Central memory CD4-positive, alpha-beta T cell (primary cell): Measurements from ENCODE around the gene AGGF1.
A peak's percentile ranks its signal among the peaks of the same experiment; 100 is the strongest.
"Not testable (repeated sequence)": the region's sequence is repeated elsewhere in the genome, so short reads cannot be mapped to it uniquely, and the experiment has no call there.

Experiments used
- DNase-seq: peaks from one replicate; pipeline ENCODE4 v3.0.0; 2022

Gene AGGF1

DNA sequence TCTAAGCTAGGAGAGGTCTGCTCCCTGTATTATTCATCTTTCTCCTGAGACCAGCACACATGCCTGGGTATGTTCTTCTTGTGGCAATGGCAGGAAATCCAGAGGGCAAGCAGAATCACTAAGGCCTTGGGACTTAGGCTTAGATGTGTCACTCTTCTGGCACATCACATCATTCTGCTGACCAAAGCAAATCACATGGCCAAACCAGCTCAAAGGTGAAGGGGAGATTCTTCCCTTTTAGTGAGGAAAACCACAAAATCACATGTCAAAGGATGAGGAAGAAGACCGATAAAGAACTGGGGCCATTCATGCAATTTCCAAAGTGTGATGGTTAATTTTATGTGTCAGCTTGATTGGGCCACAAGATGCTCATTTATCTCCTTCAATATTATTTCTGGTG is 5.7 kb upstream of the AGGF1 start:
- DNase-seq = no peak

DNA sequence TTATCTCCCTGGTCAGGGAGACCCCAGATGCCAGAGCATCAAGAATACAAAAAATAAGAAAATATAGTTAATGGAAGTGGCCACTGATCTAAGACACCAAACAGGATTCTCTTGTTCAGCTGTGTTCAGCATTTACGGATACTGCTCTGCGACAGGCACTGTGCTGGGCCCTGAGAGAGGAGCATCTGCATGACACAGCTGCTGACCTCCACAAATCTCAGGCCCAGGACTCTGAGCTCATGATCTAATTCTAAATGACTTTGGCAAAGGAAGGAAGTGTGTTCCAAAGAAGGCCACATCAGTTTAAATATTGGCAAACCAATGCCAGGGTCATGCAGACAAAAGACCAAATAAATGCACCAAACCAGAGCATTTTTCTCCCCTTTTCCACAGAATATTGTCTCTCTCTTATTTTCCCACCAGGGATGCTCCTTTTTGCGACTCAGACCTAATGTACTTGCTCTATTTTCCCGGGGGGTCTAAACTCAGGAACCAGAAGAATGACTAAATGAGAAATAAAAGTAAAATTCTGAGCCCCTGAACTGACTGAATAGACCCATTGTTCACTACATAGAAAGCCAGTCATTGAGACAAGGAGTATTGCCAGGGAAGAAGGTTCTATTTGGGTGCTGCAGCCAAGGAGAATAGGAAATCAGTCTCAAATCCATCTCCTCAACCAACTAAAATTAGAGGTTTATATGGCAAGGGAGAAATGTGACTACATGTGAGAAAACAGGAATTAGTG is 1.4 kb upstream of the AGGF1 start:
- DNase-seq = no peak

DNA sequence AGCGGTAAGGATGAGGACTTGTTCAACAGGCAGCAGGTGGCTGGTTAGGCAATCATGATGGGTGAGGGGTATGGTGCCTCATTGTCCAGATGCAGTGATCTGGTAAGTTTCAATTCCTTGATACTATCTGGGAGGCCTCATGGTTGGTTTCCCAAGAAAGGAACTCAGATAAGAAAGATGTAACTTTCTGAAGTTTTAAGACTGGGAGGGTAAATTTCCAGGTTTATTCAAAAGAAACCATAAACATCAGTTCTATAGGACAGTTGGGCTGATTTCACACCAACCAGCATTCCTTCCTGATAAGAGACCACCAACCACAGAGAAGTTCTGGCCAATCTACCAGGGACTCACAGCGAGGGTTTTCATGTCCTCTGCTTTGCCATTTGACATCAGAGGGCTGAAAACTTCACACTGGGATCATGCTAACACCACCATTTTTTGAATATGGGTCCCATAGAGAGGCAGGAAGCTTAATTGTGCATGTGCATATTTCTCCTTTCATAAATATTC is 773 bp upstream of the AGGF1 start:
- DNase-seq = no peak

DNA sequence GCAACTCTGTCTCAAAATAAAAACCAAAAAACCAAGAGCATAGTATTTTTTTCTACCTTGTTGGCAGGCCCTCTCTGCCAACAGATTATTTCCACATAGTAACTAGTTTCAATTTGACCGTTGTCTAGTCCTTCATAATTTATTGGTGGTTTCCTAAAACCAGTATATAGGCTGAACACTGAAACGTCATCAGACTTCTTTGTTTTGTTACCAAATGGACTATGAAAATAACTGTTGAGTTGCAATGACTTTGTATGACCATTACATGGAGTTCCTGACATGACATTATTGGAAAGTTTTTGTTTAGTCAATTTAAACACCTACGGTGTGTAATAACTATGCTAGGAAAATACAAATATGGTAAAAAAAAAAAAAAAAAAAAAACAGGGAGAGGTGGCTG is 1.7 kb downstream of the AGGF1 start:
- no peak for DNase-seq

DNA sequence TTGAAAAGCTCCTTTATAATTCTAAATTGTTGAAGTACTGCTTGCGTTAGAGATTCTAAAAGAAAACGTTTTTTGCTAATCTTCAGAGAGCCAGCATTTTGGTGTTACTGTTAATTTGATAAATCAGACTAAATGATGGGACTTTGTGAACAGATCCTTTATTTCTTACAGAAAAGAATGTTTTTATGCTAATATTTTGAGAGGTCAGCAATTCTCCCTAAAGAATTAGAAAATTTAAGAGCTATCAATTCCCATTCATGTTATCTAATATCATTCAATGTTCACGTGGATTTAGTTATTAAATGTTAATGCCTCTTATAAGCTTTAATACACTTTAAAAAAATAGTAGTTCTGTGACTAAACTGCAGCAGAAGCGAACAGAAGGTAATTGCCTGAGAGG is 2.4 kb downstream of the AGGF1 start:
- DNase-seq = no peak

DNA sequence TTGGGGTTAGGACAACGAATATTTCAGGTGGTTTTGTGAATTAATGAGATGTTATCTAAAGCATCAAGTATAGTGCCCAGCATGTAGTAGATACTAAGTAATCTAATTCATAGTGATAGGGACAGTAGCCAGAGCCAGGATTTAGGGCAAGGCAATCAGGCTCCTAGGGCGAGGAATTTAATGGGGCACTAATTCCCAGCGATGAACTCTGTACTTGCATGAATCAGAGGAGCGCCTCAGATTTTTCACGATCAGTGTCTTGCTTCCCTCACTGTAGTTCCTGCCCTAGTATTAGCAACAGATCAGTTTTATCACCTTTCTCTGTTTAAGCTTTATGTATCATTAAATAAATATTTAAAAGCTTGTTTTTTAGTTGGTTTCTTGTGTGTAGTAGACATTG is 3.1 kb downstream of the AGGF1 start:
- DNase-seq = no peak

DNA sequence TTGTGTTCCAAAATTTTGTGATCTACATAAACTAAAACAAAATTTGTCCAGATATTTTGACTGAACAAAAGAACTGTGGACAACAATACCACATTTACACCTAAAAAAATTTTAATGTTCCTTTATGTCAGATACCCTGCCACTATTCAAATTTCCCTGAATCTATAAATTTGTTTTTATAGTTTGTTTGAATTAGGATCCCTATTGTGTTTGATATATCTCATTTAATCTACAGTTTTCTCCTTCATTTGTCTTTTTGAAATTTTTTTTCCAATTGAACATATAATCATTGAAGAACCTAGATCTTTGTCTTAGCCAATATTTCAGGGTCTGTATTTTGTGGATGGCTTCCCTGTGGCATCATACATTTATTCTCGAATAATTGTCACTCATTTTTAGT is 5.7 kb downstream of the AGGF1 start:
- DNase-seq = no peak

DNA sequence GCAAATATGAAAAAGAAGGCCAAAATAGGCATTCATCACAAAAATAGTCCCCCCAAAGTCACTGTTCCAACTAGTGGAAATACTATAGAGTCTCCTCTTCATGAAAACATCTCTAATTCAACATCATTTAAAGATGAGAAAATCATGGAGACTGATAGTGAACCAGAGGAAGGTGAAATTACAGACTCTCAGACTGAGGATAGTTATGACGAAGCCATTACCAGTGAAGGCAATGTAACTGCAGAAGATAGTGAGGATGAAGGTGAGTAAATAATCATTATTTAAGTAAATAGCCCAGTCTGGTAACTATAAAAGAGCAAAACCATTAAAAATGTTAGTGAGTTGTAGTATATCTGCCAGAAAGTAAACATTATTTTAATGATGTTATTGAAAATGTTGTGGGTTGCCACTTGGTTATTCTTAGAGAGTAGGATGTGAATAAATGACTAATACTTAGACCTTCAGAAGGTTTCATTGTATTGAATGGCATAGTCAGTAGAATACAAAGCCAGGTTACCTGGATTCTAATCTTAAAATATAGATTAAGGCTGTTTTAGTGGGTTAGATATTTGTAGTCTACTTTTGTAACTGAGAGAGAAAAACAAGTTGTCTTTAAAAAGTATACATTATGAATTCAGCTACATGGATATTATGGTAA is 16.3 kb downstream of the AGGF1 start:
- no peak for DNase-seq

DNA sequence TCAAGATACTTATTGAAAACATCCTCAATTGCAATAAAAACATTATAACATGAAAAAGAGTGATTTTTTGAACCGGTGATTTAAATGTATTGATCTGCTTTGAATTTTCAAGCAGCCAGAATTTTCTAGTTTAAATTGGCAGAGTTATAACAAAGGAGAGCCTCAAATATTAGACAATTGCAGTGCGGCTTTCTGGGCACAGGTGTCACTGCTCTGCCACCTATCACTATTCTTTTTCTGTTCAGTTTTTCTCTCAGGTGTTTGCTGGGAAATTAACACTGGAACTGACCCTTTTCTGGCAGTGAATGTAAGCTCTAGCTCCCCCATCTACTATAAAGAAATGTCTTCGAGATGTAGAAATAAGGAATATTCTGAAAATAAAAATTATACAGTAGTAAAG is 33.8 kb downstream of the AGGF1 start:
- DNase-seq = no peak

DNA sequence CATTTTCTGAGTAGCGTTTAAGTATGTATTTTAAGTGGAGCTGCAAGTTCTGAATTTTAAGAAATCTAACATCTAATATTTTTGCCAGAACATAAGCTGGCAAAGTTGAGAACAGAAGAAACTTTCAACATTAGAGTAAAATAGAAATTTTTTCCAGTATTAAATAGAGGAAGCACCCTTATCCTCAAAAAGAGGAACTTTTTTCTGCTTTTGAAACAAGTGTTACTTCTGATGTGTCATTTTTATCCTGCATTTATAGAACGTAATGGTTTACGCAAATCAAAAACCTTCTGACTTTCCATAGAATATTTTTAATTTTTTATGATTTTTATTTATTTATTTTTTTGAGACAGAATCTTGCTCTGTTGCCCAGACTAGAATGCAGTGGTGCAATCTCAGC is 35.1 kb downstream of the AGGF1 start:
- no peak for DNase-seq

DNA sequence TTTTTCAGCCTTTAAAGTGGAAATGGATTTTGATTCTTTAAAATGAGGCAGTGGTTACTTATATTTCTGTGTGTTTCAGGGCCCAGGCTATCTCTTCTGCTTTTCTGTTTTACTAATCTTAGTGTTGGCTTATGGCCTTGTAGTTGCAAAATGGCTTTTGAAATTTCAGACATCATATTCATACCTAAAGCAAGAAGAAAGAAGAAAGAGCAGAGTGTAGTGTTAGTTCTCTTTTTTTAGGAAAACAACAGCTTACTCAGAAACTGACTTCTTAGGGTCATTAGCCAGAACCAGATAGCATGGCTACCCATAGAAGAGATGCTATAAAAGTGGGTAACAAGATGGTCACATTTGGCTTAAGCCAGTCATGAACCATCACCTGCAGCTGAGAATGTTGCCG is 36.0 kb downstream of the AGGF1 start:
- DNase-seq = no peak

DNA sequence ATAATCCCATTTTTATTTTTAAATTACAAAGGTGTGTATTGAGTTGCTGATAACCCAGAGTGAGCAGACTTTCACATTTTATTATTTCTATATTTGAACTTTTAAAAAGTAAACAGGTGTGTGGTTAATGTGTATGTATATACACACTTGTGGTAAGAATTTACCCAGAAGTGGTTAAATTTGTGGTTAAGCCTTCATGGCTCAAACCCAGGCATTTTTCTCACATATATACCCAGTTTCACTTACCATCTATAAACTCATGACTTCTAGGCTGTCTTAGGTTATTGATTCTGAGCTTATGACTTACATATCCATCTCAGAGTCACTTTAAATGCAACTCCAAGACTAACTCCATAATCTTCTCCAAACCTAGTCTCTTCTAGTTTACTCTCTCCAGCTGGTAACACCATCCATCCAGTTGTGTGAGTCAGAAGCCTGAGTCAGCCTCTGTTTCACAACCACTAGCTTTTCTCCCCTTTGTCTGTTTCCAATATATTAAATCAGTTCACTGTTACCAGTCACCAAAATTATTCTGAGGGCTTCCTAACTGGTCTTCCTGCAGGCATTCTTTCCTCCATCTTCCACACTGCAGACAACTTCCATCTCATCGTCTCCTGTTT is 36.7 kb downstream of the AGGF1 start:
- no peak for DNase-seq

DNA sequence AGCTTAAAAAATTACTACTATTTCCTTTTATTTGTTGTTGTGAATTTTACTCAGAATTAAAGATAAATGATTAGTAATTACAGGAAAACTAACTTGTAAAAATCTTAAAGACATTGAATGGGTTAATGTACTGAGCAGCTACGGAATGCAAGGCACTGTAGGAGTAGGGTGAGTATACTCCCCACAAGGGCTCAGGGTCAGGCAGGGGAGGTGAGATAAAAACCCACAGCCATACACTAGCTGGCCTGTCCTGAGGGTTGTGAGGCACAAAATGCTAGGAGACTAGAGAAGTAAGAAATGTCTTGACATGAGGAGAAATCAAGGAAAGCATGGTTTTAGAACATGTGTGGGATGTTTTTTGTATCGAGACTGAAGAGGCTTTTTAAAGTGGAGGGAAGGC is 43.5 kb downstream of the AGGF1 start:
- no peak for DNase-seq

DNA sequence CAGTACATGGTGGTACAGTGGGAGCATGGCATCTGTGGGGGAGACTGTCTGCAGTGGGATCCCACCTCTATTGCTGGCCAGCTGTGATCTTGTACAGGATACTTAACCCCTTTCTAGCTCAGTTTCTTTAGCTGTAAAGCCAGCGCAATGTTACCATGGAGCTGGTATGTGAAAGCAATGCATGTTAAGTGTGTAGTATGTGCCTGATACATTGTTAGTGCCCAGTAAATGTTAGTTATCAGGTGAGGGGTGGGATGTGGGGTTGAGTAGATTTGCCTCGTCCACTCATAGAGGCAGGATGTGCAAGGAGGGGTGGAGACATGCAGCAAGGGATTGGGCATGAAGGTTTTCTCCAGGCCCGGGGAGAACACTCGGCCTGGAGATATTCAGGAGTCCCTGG is 44.5 kb downstream of the AGGF1 start:
- no peak for DNase-seq

DNA sequence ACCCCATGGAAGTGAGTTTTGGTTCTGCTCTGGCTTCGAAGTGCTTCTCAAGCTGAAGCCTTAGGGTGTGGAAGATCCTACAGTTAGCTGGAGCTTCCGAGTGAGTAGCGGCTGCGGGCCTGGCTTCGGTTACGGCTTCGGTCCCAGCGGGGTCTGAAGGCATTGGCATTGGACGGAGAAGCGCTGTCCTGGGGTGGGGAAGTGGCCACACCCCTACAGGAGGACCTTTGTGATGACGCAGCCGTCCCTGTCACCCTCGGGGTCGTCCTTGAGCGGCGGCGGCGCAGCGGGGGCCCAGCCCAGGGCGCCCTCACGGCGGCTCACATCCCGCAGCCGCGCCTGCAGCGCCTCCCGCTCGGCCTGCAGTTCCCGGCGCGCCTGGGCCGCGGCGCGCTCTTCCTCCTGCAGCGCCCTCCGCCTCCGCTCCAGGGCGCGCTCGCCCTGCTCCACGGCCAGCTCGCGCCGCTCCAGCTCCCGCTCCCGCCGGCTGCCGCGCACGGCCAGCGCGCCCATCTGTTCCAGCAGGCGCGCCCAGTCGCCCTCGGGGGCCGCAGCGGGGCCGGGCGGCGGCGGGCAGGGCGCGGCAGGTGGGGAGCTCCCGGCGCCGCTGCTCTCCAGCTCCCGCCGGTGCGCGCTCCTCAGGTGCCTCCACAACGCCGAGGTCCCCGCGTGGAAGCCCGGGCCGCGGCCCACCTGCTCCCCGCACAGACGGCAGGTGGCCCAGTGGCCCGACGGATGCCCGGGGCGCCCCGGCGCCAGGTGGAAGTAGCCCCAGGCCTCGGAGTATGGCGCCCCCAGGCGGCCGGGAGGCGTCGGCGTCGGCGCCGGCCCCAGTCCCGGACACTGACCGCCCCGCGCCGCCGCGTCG is 47.0 kb downstream of the AGGF1 start:
- DNase-seq = peak; percentile 21

DNA sequence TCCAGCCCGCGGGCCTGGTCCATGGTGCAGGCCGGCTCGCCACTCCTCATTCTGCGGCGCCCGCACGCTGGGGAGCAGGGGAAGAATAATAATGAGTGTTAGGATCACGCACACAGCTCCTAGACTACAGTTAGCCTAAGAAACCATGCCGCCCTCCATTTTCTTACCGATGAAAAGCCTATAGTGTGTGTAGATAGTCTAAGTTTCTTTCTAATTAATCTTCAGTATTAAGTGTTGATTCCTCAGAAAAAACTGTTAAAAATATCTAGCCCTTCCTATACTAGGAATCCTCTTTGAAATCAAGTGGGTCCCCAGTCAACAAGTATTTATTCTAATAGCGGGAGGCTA is 47.6 kb downstream of the AGGF1 start:
- no peak for DNase-seq

DNA sequence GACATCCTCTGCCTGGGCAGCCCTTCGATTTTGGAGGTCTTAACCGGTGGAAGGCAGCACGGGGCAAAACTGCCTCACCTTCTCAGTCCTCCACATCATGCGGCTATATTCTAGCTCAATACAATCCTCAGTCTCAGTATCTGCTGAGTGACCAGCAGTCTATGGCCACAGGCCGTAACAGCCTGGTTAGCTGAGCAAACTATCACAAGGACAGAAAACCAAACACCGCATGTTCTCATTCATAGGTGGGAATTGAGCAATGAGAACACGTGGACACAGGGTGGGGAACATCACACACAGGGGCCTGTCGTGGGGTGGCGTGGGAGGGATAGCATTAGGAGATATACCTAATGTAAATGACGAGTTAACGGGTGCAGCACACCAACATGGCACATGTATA is 50.3 kb downstream of the AGGF1 start:
- not testable (repeated sequence) for DNase-seq

DNA sequence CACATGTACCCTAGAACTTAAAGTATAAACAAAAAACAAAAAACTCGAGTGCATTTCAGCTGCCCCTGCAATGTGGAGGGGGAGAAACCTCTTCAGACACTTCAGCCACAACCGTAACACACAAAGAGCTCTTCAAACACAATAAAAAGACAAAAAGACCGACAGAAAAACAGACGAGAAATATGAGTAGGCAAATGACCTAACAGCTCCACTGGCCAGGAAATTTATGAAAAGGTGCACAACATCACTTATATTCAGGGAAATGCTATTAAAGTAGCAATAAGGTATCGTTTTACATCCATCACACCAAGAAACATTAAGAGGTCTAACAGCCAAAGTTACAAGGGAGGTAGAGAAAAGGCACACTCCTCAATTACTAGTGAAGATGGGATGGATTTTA is 50.7 kb downstream of the AGGF1 start:
- DNase-seq = no peak

DNA sequence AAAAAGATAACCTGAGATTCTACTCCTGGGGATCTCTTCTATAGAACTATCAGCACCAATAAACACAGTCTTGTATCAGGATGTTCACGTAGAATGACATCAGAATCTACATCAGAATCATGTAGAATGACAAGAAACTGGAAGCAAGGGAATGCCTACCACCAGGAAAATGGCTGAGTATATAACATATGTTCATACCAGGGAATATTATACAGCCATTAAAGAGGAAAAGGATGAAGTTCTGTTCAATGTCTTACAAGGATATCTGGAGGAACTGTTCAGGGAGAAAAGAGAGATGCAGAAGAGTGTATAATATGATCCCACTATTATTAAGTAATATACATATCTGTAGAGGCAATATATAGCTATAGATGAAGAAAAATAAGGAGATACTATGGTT is 52.1 kb downstream of the AGGF1 start:
- DNase-seq = no peak

DNA sequence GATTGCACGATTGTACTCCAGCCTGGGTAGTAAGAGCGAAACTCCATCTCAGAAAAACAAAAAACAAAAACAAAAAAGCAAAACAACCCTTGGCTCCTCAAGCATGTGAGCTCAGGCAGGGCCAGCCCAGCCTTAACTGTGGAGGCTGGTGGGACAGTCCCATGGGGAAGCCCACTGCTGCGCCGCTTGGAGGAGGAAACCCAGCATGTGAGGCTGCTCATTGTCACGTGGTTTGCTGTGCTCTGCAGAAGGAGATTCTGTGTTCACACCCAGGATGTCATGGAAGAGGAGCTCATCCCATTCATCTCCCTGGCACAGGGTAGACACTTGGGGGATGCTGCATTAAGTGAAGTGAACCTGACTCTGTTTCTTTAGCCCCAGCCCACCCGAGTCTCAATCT is 52.9 kb downstream of the AGGF1 start:
- DNase-seq = no peak

DNA sequence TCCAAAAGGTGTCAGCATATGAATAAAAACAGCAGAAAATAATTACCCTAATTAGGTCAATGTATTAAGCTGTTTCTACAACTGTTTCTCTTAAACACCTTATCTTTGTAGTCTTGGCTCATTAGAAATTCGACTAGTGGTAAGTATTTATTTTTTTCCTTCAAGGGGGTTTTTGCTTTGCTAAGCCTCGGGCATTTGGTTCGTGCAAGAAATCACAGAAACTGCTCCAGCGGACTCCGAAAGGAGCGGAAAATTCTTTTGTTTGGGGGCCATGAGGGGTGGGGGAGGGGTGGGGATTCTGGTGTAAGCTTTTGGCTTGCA is 56.1 kb downstream of the AGGF1 start:
- DNase-seq = no peak

DNA sequence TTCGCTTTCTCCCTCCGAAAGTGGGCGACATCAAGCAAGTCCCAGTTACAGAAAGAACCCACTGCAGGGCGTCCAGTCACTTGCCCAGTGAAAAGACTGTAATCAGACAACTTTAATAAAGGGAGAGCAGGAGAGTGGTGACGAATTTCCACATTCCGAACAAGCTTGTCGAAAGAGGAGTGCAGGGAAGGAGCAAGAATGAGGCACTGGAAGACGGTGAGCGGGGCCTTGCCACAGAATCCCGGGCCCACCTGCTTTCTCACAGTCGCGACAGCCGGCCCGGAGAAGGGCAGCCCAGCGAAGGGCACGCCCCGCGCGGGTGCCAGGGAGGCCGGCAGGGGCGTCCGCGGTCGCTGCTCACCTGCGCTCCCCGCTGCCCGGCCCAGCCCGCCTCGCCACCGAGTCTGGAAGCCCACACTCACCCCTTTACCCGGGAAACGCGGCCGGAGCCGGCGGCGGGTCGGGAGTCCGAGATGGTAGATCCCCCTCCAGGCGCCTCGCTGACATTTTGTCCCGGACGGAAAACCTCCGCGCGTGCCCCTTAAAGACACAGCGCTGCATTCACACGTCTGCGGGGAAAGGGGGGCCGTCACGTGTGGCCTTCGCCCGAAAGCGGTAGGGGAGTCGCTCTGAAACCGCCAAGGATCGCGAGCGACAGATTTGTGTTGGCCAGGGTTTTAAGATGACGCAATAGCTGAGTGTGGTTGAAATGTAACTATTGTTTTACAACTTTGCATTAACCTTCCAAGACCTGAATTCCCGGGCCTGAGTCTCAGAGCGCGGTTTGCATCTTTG is 56.7 kb downstream of the AGGF1 start, which contains the start of gene ZBED3:
Gene ZBED3, minus strand, starts transcription at position 597 of the 795 bp plus-strand sequence. CDS start 9,407 bp downstream, outside the sequence.
- peak; percentile 58 for DNase-seq
